Measurements from ENCODE around the gene RAB37. TPM values are rescaled to one million over a fixed set of nuclear protein-coding genes. Genes with fewer than 3 reads are reported as not detected.

RAB37 gene
- total RNA-seq, 1 donor: 0.36 TPM

GRCh38 chr17:74770498-74771318 is 33.7 kb downstream of the RAB37 start:
- Histone ChIP-seq H3K4me2 (ENCODE audit: insufficient read depth, low read length) (no peak overlapping the region), H3K4me3 (ENCODE audit: insufficient read depth, low read length) (no peak overlapping the region), H3K27me3 (ENCODE audit: insufficient read depth, low read length) (no peaks in the 10 kb centered on the region), H4K20me1 (ENCODE audit: insufficient read depth, low read length) (peaks cover 16% of the 10 kb centered on the region), H3K36me3 (ENCODE audit: insufficient read depth, low read length) (peaks cover 34% of the 10 kb centered on the region), H2AFZ (ENCODE audit: low read length) (no peak overlapping the region), H3K79me2 (ENCODE audit: insufficient read depth, low read length) (peaks cover 22% of the 10 kb centered on the region), H3K27ac (ENCODE audit: low read depth, low read length) (no peak overlapping the region), H3K9me3 (ENCODE audit: low read depth, low read length) (no peaks in the 10 kb centered on the region), H3K4me1 (ENCODE audit: insufficient read depth, low read length) (peaks cover 47% of the 10 kb centered on the region)
- TF ChIP-seq, protein P1, sequence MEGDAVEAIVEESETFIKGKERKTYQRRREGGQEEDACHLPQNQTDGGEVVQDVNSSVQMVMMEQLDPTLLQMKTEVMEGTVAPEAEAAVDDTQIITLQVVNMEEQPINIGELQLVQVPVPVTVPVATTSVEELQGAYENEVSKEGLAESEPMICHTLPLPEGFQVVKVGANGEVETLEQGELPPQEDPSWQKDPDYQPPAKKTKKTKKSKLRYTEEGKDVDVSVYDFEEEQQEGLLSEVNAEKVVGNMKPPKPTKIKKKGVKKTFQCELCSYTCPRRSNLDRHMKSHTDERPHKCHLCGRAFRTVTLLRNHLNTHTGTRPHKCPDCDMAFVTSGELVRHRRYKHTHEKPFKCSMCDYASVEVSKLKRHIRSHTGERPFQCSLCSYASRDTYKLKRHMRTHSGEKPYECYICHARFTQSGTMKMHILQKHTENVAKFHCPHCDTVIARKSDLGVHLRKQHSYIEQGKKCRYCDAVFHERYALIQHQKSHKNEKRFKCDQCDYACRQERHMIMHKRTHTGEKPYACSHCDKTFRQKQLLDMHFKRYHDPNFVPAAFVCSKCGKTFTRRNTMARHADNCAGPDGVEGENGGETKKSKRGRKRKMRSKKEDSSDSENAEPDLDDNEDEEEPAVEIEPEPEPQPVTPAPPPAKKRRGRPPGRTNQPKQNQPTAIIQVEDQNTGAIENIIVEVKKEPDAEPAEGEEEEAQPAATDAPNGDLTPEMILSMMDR (IDR thresholded peaks at IDR 0.05; ENCODE audit: extremely low read depth, low read depth, low read length): peak; percentile 62
- DNase-seq (ENCODE audit: insufficient read length, low spot score, missing footprints): peak; percentile 88

DNA sequence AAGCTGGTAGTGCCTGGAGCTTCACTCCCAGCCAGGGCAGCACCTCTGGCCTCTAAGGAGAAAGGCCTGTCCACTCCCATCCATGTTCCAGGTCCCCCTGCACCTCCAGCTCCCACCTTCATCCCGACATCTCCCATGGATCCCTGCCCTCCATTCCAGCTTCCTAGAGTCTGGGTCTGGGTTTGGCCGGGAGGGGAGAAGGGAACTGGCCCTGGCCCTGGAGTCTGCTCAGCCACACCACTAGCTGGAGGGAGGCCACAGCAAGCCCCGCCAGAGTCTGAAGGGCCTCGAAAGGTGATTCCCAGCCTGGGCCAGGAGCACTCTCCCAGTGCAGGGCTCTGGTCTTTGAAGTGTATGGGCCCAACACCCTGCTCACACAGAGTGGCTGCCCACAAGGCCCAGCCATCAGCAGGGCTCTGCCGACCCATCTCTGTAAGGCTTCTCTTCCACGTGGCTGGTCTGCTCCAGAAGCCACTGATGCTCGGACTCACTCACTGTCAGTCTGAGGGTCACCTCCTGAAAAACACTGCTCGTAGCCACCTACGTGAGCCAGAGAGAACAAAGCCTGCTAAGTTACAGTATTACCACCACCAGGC is 34.4 kb downstream of the RAB37 start:
- H2AFZ ChIP-seq (ENCODE audit: low read length): no peak overlapping the region
- no peak overlapping the region for H3K4me2 ChIP-seq (ENCODE audit: insufficient read depth, low read length)
- TF ChIP-seq, protein P1 (IDR thresholded peaks at IDR 0.05; ENCODE audit: extremely low read depth, low read depth, low read length): no peak
- peaks cover 34% of the 10 kb centered on the region for H3K36me3 ChIP-seq (ENCODE audit: insufficient read depth, low read length)
- peaks cover 47% of the 10 kb centered on the region for H3K4me1 ChIP-seq (ENCODE audit: insufficient read depth, low read length)
- H4K20me1 ChIP-seq (ENCODE audit: insufficient read depth, low read length): peaks cover 16% of the 10 kb centered on the region
- peaks cover 26% of the 10 kb centered on the region for H3K79me2 ChIP-seq (ENCODE audit: insufficient read depth, low read length)
- DNase-seq (ENCODE audit: insufficient read length, low spot score, missing footprints): peak; percentile 56
- H3K27me3 ChIP-seq (ENCODE audit: insufficient read depth, low read length): no peaks in the 10 kb centered on the region
- no peak overlapping the region for H3K4me3 ChIP-seq (ENCODE audit: insufficient read depth, low read length)
- no peaks in the 10 kb centered on the region for H3K9me3 ChIP-seq (ENCODE audit: low read depth, low read length)
- no peak overlapping the region for H3K27ac ChIP-seq (ENCODE audit: low read depth, low read length)

DNA sequence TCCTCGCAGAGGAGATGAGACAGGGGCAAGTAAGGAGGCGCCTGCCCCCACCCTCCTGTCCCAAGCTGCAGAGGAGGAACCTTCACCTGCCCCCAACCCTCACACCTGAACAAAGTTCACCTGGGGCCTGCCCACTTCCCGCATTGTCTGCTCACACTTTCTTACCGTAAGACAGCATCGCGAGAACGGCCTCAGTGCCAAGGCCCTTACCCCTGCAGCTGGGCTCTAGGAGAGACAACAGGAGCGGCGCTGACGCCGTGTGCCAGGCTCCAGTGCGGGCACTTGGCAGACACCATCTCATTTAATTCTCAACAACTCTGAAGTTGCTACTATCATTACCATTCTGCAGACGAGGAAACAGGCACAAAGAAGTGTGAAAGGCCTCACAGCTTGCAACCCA is 35.0 kb downstream of the RAB37 start:
- peaks cover 34% of the 10 kb centered on the region for H3K36me3 ChIP-seq (ENCODE audit: insufficient read depth, low read length)

More for the DNA sequence above, 35.0 kb downstream of the RAB37 start:
- Histone ChIP-seq H4K20me1 (ENCODE audit: insufficient read depth, low read length) (peaks cover 16% of the 10 kb centered on the region), H2AFZ (ENCODE audit: low read length) (no peak overlapping the region), H3K4me1 (ENCODE audit: insufficient read depth, low read length) (peaks cover 51% of the 10 kb centered on the region), H3K4me3 (ENCODE audit: insufficient read depth, low read length) (no peak overlapping the region), H3K27me3 (ENCODE audit: insufficient read depth, low read length) (no peaks in the 10 kb centered on the region), H3K9me3 (ENCODE audit: low read depth, low read length) (no peaks in the 10 kb centered on the region), H3K79me2 (ENCODE audit: insufficient read depth, low read length) (peaks cover 32% of the 10 kb centered on the region), H3K4me2 (ENCODE audit: insufficient read depth, low read length) (no peak overlapping the region), H3K27ac (ENCODE audit: low read depth, low read length) (no peak overlapping the region)
- TF ChIP-seq, protein P1 (IDR thresholded peaks at IDR 0.05; ENCODE audit: extremely low read depth, low read depth, low read length): no peak
- peak; percentile 79 for DNase-seq (ENCODE audit: insufficient read length, low spot score, missing footprints)

Data from osteoblast (primary cell).